ENCODE measurements around the gene SOX10. TPM values are rescaled to one million over a fixed set of nuclear protein-coding genes. Genes with fewer than 3 reads are reported as not detected.
"Not testable (repeated sequence)": the region's sequence is repeated elsewhere in the genome, so short reads cannot be mapped to it uniquely, and the experiment has no call there.

SOX10 gene
- total RNA-seq, 1 donor from 2014 or later, result 0.08 TPM

DNA sequence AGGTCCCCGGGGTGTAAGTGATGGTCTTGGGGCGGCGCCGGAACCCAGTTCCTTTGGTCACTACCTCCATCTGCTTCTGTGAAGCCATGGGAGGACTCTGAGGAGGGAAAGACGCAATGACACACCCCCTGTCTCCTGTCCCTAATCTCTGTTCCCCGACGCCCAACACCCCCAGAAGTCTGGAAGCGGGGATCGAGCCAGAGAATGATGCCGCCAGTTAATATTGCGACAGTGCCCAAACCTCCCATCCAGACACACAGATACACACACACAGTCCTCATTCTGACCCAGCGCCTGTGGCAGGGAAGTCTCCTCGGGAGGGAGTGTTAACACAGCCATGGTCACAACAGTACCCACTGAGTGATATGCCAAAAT is 31.3 kb downstream of the SOX10 start:
- DNase-seq (ENCODE audit: low spot score), result no peak

DNA sequence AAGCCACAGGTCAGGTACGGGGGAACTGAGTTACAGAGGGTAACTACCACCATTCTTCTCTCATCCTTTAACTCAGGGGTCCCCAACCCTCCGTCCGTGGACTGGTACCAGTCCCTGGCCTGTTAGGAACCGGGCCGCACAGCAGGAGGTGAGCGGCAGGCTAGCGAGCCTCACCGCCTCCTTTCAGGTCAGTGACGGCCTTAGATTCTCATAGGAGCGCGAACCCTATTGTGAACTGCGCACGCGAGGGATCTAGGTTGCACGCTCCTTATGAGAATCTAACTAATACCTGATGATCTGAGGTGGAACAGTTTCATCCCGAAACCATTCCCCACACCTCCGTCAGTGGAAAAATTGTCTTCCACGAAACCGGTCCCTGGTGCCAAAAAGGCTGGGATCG is 31.7 kb downstream of the SOX10 start:
- H3K27me3 Mint-ChIP-seq (ENCODE audit: unreplicated experiment); DNase-seq (ENCODE audit: low spot score); H3K9me3 Mint-ChIP-seq (ENCODE audit: unreplicated experiment): not testable (repeated sequence)
- Mint-ChIP-seq H3K36me3 (ENCODE audit: low read depth, unreplicated experiment) (peaks cover 14% of the 10 kb centered on the region), H3K4me3 (ENCODE audit: unreplicated experiment) (peak overlapping the region; percentile 100), H3K27ac (ENCODE audit: unreplicated experiment) (peak overlapping the region; percentile 87), H3K4me1 (ENCODE audit: unreplicated experiment) (peaks cover 26% of the 10 kb centered on the region)

More for the DNA sequence above, 31.3 kb downstream of the SOX10 start:
- Mint-ChIP-seq H3K27ac (ENCODE audit: unreplicated experiment) (peak overlapping the region; percentile 87), H3K36me3 (ENCODE audit: low read depth, unreplicated experiment) (peaks cover 18% of the 10 kb centered on the region), H3K4me1 (ENCODE audit: unreplicated experiment) (peaks cover 26% of the 10 kb centered on the region), H3K9me3 (ENCODE audit: unreplicated experiment) (no peaks in the 10 kb centered on the region), H3K4me3 (ENCODE audit: unreplicated experiment) (peak overlapping the region; percentile 100), H3K27me3 (ENCODE audit: unreplicated experiment) (peaks cover 5% of the 10 kb centered on the region)
- TF ChIP-seq, protein P1, sequence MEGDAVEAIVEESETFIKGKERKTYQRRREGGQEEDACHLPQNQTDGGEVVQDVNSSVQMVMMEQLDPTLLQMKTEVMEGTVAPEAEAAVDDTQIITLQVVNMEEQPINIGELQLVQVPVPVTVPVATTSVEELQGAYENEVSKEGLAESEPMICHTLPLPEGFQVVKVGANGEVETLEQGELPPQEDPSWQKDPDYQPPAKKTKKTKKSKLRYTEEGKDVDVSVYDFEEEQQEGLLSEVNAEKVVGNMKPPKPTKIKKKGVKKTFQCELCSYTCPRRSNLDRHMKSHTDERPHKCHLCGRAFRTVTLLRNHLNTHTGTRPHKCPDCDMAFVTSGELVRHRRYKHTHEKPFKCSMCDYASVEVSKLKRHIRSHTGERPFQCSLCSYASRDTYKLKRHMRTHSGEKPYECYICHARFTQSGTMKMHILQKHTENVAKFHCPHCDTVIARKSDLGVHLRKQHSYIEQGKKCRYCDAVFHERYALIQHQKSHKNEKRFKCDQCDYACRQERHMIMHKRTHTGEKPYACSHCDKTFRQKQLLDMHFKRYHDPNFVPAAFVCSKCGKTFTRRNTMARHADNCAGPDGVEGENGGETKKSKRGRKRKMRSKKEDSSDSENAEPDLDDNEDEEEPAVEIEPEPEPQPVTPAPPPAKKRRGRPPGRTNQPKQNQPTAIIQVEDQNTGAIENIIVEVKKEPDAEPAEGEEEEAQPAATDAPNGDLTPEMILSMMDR (IDR thresholded peaks at IDR 0.05; ENCODE audit: unreplicated experiment), result no peak

DNA sequence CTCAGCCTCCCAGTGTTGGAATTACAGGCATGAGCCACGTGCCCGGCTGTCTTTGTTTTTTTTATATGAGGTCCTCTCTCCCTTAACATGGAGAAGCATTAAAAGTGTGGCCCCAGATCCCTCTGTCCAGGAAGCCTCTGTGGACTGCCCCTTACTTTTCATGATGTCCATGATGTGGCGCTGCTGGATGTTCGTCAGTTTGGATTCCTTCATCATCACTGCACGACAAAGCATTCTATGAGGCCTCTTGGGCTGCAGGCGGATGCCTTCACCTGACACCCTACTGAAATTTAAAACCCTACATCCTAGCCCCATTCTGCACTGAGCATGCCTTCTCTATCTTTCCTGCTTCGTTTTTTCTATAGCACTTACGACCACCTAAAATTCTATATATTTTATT is 33.0 kb downstream of the SOX10 start:
- Mint-ChIP-seq H3K27ac (ENCODE audit: unreplicated experiment) (no peak overlapping the region), H3K4me1 (ENCODE audit: unreplicated experiment) (peaks cover 26% of the 10 kb centered on the region), H3K9me3 (ENCODE audit: unreplicated experiment) (no peaks in the 10 kb centered on the region), H3K36me3 (ENCODE audit: low read depth, unreplicated experiment) (peaks cover 5% of the 10 kb centered on the region), H3K27me3 (ENCODE audit: unreplicated experiment) (peaks cover 5% of the 10 kb centered on the region), H3K4me3 (ENCODE audit: unreplicated experiment) (no peak overlapping the region)
- no peak for DNase-seq (ENCODE audit: low spot score)
- TF ChIP-seq, protein P1 (IDR thresholded peaks at IDR 0.05; ENCODE audit: unreplicated experiment), result no peak

DNA sequence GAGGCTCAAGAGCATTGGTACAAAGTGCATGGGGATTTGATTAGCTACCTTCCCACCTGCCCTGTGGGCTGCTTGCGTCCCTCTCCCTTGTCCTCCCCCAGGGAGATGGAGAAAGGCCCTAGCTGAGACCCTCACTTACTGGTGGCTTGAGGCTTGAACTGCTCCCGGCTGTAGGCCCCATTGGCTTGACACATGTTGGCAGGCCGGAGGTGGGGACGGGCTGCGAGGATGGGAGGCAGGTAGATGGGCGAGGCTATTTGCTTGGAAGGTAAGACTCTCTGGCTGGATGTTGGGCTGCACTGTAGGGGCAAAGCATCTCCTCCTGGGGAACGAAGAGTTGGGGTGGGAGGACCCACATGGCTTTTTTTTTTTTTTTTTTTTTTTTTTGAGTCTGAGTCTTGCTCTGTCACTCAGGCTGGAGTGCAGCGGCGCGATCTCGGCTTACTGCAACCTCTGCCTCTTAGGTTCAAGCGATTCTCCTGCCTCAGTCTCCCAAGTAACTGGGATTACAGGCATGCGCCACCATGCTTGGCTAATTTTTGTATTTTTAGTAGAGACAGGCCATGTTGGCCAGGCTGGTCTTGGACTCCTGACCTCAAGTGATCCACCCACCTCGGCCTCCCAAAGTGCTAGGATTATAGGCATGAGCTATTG is 37.1 kb downstream of the SOX10 start:
- not testable (repeated sequence) for DNase-seq (ENCODE audit: low spot score); H3K9me3 Mint-ChIP-seq (ENCODE audit: unreplicated experiment); H3K27me3 Mint-ChIP-seq (ENCODE audit: unreplicated experiment); H3K4me1 Mint-ChIP-seq (ENCODE audit: unreplicated experiment); H3K4me3 Mint-ChIP-seq (ENCODE audit: unreplicated experiment); H3K27ac Mint-ChIP-seq (ENCODE audit: unreplicated experiment)
- H3K36me3 Mint-ChIP-seq (ENCODE audit: low read depth, unreplicated experiment), result peaks cover 13% of the 10 kb centered on the region

DNA sequence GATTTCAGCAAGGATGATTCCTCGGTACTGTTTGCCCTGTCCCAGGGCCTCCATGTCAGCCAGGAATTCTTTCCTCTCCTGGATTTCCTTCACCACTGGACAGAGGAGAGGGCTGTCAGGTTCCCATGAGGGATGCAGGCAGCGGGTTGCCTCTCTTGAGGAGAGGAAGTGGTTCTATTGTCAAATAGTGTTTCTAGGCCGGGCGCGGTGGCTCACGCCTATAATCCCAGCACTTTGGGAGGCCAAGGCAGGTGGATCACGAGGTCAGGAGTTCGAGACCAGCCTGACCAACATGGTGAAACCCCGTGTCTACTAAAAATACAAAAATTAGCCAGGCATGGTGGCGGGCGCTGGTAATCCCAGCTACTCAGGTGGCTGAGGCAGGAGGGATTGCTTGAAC is 39.9 kb downstream of the SOX10 start:
- not testable (repeated sequence) for H3K27ac Mint-ChIP-seq (ENCODE audit: unreplicated experiment); H3K4me1 Mint-ChIP-seq (ENCODE audit: unreplicated experiment); H3K9me3 Mint-ChIP-seq (ENCODE audit: unreplicated experiment); H3K4me3 Mint-ChIP-seq (ENCODE audit: unreplicated experiment); H3K27me3 Mint-ChIP-seq (ENCODE audit: unreplicated experiment); DNase-seq (ENCODE audit: low spot score)
- H3K36me3 Mint-ChIP-seq (ENCODE audit: low read depth, unreplicated experiment), result peaks cover 27% of the 10 kb centered on the region

- peaks cover 31% of the 10 kb centered on the region for H3K36me3 Mint-ChIP-seq (ENCODE audit: low read depth, unreplicated experiment)
- TF ChIP-seq, protein P1 (IDR thresholded peaks at IDR 0.05; ENCODE audit: unreplicated experiment), result no peak
Measured at GRCh38 chr22:37943825-37944198, 40.5 kb downstream of the SOX10 start.

More at GRCh38 chr22:37943825-37944198, 40.5 kb downstream of the SOX10 start:
- H3K9me3 Mint-ChIP-seq (ENCODE audit: unreplicated experiment), result no peaks in the 10 kb centered on the region
- H3K4me3 Mint-ChIP-seq (ENCODE audit: unreplicated experiment), result no peak overlapping the region
- peaks cover 9% of the 10 kb centered on the region for H3K27me3 Mint-ChIP-seq (ENCODE audit: unreplicated experiment)
- H3K4me1 Mint-ChIP-seq (ENCODE audit: unreplicated experiment), result no peaks in the 10 kb centered on the region
- H3K27ac Mint-ChIP-seq (ENCODE audit: unreplicated experiment), result no peak overlapping the region
- no peak for DNase-seq (ENCODE audit: low spot score)
